Body of pancreas (tissue), 4 donors: ENCODE measurements around the gene THADA.

Experiments used
- POLR2A ChIP-seq, 3 donors: fragments of 450-650 bp; IDR thresholded peaks; one replicate each; pipeline ENCODE4 v1.6.1; 2016; ENCODE audit warnings: antibody characterized with exemption in 3 of 3, mild to moderate bottlenecking in 2 of 3
- TF ChIP-seq, protein P1 (sequence below), 7 experiments: fragments of 450-650 bp in 4 of 7; fragments of 200-600 bp in 3 of 7; sonication (generic) in 3 of 7; IDR thresholded peaks; one replicate each; pipeline ENCODE4 v1.5.1; 2016 to 2019; ENCODE audit warnings: antibody characterized with exemption in 7 of 7

DNA sequence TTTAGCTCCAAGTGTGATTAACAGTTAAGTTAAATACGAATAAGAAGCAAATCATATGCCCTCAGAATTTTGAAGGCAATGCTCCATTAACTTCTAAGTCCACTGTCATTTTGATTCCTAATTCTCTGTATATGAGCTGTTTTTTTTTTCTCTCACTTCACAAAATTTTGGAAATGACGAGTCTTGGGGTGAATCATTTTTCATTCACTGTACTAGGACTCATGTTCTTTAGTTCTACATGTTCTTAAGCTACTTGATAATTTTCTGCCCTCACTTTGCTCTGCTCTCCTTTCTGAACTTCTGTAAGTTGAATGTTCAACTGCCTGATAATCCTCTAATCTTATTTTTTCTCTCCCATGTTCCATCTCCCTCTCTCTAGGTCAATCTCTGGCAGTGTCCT, 141.0 kb downstream of the THADA start:
- TF ChIP-seq POLR2A (IDR thresholded peaks at IDR 0.05), result no peak
- TF ChIP-seq, protein P1, sequence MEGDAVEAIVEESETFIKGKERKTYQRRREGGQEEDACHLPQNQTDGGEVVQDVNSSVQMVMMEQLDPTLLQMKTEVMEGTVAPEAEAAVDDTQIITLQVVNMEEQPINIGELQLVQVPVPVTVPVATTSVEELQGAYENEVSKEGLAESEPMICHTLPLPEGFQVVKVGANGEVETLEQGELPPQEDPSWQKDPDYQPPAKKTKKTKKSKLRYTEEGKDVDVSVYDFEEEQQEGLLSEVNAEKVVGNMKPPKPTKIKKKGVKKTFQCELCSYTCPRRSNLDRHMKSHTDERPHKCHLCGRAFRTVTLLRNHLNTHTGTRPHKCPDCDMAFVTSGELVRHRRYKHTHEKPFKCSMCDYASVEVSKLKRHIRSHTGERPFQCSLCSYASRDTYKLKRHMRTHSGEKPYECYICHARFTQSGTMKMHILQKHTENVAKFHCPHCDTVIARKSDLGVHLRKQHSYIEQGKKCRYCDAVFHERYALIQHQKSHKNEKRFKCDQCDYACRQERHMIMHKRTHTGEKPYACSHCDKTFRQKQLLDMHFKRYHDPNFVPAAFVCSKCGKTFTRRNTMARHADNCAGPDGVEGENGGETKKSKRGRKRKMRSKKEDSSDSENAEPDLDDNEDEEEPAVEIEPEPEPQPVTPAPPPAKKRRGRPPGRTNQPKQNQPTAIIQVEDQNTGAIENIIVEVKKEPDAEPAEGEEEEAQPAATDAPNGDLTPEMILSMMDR (IDR thresholded peaks at IDR 0.05), result no peak
